WTC11 (cell line): Measurements from ENCODE around the gene TEX54. TPM values are rescaled to one million over a fixed set of nuclear protein-coding genes. Genes with fewer than 3 reads are reported as not detected.

Source experiments
- ATAC-seq: fragments of 200-7000 bp; cut with Tn5 transposase; 2 replicates; pipeline ENCODE4 v1.10.0; 2021; ENCODE audit warnings: mild to moderate bottlenecking, moderate library complexity
- CTCF ChIA-PET: fragments of 300-600 bp; sonication (Branson Sonifier 250); formaldehyde crosslinking; loops from one replicate; lab custom pipeline; 2021; ENCODE audit warnings: antibody characterized with exemption; lab: Charles Lee
- POLR2A ChIA-PET: fragments of 350-600 bp; sonication (Branson Sonifier 250); formaldehyde crosslinking; loops from one replicate; lab custom pipeline; 2021; ENCODE audit warnings: antibody characterized with exemption; lab: Charles Lee
- DNase-seq: peaks from one replicate; pipeline ENCODE4 v3.0.0; 2021; ENCODE audit warnings: low spot score
- H3K27ac Mint-ChIP-seq: 2 replicates; pipeline ENCODE4 v1.8.0; 2021; ENCODE audit warnings: mixed read lengths
- H3K27me3 Mint-ChIP-seq: 2 replicates; pipeline ENCODE4 v1.8.0; 2021; ENCODE audit warnings: low read depth, mild to moderate bottlenecking, moderate library complexity, mixed read lengths
- H3K36me3 Mint-ChIP-seq: 2 replicates; pipeline ENCODE4 v1.8.0; 2021; ENCODE audit warnings: mixed read lengths
- H3K4me1 Mint-ChIP-seq: 2 replicates; pipeline ENCODE4 v1.8.0; 2022; ENCODE audit warnings: mixed read lengths
- H3K4me3 Mint-ChIP-seq: 2 replicates; pipeline ENCODE4 v1.8.0; 2021; ENCODE audit warnings: mild to moderate bottlenecking, moderate library complexity, mixed read lengths
- H3K9me3 Mint-ChIP-seq: 2 replicates; pipeline ENCODE4 v1.8.0; 2021; ENCODE audit warnings: mixed read lengths
- ATF1 ChIP-seq: sonication (generic); formaldehyde crosslinking; IDR thresholded peaks from 2 replicates; pipeline ENCODE4 v1.8.1; 2023; ENCODE audit warnings: mild to moderate bottlenecking, moderate library complexity, missing genetic modification reagents
- GTF2I ChIP-seq: fragments of 250-450 bp; sonication (Bioruptor Pico); conservative IDR thresholded peaks from 2 replicates; pipeline ENCODE4 v1.4.0; 2021; ENCODE audit warnings: mild to moderate bottlenecking
- JAZF1 ChIP-seq: fragments of 250-450 bp; sonication (Bioruptor Pico); IDR thresholded peaks from 2 replicates; pipeline ENCODE4 v1.9.0; 2021; ENCODE audit warnings: moderate library complexity, mild to moderate bottlenecking, inconsistent platforms
- MXD4 ChIP-seq: fragments of 250-450 bp; sonication (Bioruptor Pico); IDR thresholded peaks from 2 replicates; pipeline ENCODE4 v1.8.0; 2021; ENCODE audit warnings: mild to moderate bottlenecking, moderate library complexity, borderline replicate concordance
- NR1H2 ChIP-seq: sonication (generic); formaldehyde crosslinking; IDR thresholded peaks from 2 replicates; pipeline ENCODE4 v1.9.0; 2021; ENCODE audit warnings: mild to moderate bottlenecking, moderate library complexity, missing genetic modification reagents
- OVOL2 ChIP-seq: fragments of 250-450 bp; sonication (Bioruptor Pico); IDR thresholded peaks from 2 replicates; pipeline ENCODE4 v1.9.0; 2021; ENCODE audit warnings: mild to moderate bottlenecking, borderline replicate concordance
- SMAD3 ChIP-seq: sonication (generic); formaldehyde crosslinking; IDR thresholded peaks from 2 replicates; pipeline ENCODE4 v1.8.0; 2022; ENCODE audit warnings: missing genetic modification reagents, mild to moderate bottlenecking, borderline replicate concordance
- ZNF232 ChIP-seq: sonication (generic); formaldehyde crosslinking; IDR thresholded peaks from 2 replicates; pipeline ENCODE4 v1.8.0; 2022; ENCODE audit warnings: mild to moderate bottlenecking, missing genetic modification reagents
- ZNF396 ChIP-seq: fragments of 250-450 bp; sonication (Bioruptor Pico); IDR thresholded peaks from 2 replicates; pipeline ENCODE4 v1.8.0; 2021; ENCODE audit warnings: mild to moderate bottlenecking, moderate library complexity, borderline replicate concordance
- total RNA-seq: library from RNA; stranded (reverse); gene quantifications from 3 replicates; pipeline ENCODE4 v1.2.3, GENCODE V29; 2021
- TF ChIP-seq, protein P1 (sequence below): sonication (generic); formaldehyde crosslinking; IDR thresholded peaks from 2 replicates; pipeline ENCODE4 v1.8.1; 2022; ENCODE audit warnings: mild to moderate bottlenecking, missing genetic modification reagents, moderate library complexity, borderline replicate concordance
- TF ChIP-seq, protein P2 (sequence below): fragments of 250-450 bp; sonication (Bioruptor Pico); IDR thresholded peaks from 2 replicates; pipeline ENCODE4 v1.9.0; 2021; ENCODE audit warnings: mild to moderate bottlenecking
- TF ChIP-seq, protein P3 (sequence below): sonication (generic); formaldehyde crosslinking; conservative IDR thresholded peaks from 2 replicates; pipeline ENCODE4 v1.8.1; 2022; ENCODE audit warnings: mild to moderate bottlenecking, missing genetic modification reagents
- TF ChIP-seq, protein P4 (sequence below): fragments of 250-450 bp; sonication (Bioruptor Pico); IDR thresholded peaks from 2 replicates; pipeline ENCODE4 v2.1.2; 2022; ENCODE audit warnings: mild to moderate bottlenecking, moderate library complexity
- TF ChIP-seq, protein P5 (sequence below): sonication (generic); formaldehyde crosslinking; IDR thresholded peaks from 2 replicates; pipeline ENCODE4 v1.8.1; 2022; ENCODE audit warnings: low read depth, mild to moderate bottlenecking, moderate library complexity, missing genetic modification reagents, borderline replicate concordance
- TF ChIP-seq, protein P6 (sequence below): sonication (generic); formaldehyde crosslinking; IDR thresholded peaks from 2 replicates; pipeline ENCODE4 v1.8.0; 2022; ENCODE audit warnings: mild to moderate bottlenecking, missing genetic modification reagents
- TF ChIP-seq, protein P7 (sequence below): sonication (generic); formaldehyde crosslinking; IDR thresholded peaks from 2 replicates; pipeline ENCODE4 v1.8.0; 2022; ENCODE audit warnings: mild to moderate bottlenecking, missing genetic modification reagents
- TF ChIP-seq, protein P8 (sequence below): sonication (generic); formaldehyde crosslinking; IDR thresholded peaks from 2 replicates; pipeline ENCODE4 v1.8.0; 2023; ENCODE audit warnings: missing genetic modification reagents, mild to moderate bottlenecking, borderline replicate concordance
- TF ChIP-seq, protein P9 (sequence below): fragments of 250-450 bp; sonication (Bioruptor Pico); IDR thresholded peaks from 2 replicates; pipeline ENCODE4 v1.9.0; 2021; ENCODE audit warnings: mild to moderate bottlenecking

TEX54 gene
- total RNA-seq, 1 experiment from 2014 or later, result not detected

DNA sequence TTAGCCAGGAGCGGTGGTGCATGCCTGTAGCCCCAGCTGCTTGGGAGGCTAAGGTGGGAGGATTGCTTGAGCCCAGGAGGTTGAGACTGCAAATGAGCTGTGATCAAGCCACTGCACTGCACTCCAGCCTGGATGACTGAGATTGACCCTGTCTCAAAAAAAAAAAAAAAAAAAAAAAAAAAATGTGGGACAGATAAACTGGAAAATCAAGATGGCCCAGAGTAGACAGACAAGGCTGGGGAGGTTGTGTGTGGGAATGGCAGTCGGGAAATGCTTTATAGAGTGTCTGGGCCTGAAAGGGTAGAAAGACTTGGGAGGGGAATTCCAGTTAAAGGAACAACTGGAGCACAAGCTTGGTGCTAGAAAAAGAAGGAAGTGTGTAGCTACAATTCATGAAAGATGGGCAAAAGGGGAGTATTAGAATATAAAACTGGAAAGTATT, 24.9 kb upstream of the TEX54 start (continued):
- TF ChIP-seq GTF2I (CRISPR knock-in tag) (no peak), SMAD3 (CRISPR knock-in tag) (no peak)
- TF ChIP-seq, protein P1, sequence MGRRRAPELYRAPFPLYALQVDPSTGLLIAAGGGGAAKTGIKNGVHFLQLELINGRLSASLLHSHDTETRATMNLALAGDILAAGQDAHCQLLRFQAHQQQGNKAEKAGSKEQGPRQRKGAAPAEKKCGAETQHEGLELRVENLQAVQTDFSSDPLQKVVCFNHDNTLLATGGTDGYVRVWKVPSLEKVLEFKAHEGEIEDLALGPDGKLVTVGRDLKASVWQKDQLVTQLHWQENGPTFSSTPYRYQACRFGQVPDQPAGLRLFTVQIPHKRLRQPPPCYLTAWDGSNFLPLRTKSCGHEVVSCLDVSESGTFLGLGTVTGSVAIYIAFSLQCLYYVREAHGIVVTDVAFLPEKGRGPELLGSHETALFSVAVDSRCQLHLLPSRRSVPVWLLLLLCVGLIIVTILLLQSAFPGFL (CRISPR knock-in tag), result no peak
- TF ChIP-seq, protein P2, sequence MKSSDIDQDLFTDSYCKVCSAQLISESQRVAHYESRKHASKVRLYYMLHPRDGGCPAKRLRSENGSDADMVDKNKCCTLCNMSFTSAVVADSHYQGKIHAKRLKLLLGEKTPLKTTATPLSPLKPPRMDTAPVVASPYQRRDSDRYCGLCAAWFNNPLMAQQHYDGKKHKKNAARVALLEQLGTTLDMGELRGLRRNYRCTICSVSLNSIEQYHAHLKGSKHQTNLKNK (CRISPR knock-in tag), result no peak

DNA sequence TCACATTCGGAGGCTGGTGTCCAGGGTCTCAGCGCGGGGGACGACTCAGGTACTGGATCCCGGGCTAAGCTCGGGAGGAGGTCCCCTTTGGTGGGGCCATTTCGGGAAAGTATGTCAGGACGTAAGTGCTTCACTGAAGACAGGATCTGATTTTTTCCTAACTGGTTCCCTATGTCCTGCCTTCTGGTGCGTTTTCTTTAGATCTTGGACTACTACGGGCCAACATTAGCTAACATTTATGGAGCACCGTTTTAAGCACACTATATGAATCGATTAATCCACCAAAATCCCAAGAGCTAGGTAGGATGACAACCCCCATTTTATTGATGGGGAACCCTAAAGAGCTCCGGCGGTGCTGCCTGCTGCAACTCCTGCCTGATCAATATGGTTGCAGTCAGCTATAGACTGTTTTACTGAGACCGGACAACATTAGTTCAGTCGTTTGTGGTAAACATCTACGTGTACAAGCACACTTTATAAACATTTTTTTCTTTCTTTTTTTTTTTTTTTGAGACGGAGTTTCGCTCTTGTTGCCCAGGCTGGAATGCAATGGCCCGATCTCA, 23.8 kb upstream of the TEX54 start:
- H3K36me3 Mint-ChIP-seq, result peaks cover 57% of the 10 kb centered on the region
- peak overlapping the region; percentile 99 for H3K4me3 Mint-ChIP-seq
- ChIA-PET CTCF (interaction anchor here (0.7 to 1.6 kb wide), 5 partner anchors 15 to 69 kb away, joined by 3 to 11 read pairs (median 4); partner anchors contain the start of genes STX5, TEX54 and TMEM179B), POLR2A (interaction anchor here (0.6 to 3.9 kb wide), 15 partner anchors 16 to 1384 kb away, joined by 3 to 69 read pairs (median 5); partner anchors contain the start of genes CSKMT, LBHD1, SLC3A2 and STX5)
- H3K27me3 Mint-ChIP-seq, result 0 out of 2 replicates have a peak, but pooled peaks cover 4% of the 10 kb centered on the region
- H3K4me1 Mint-ChIP-seq, result peaks cover 67% of the 10 kb centered on the region
- ATAC-seq, result no peak
- H3K27ac Mint-ChIP-seq, result peak overlapping the region; percentile 99
- H3K9me3 Mint-ChIP-seq, result no peaks in the 10 kb centered on the region
- no peak for DNase-seq
- TF ChIP-seq, protein P3, sequence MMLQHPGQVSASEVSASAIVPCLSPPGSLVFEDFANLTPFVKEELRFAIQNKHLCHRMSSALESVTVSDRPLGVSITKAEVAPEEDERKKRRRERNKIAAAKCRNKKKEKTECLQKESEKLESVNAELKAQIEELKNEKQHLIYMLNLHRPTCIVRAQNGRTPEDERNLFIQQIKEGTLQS, result no peak
- TF ChIP-seq, protein P4, sequence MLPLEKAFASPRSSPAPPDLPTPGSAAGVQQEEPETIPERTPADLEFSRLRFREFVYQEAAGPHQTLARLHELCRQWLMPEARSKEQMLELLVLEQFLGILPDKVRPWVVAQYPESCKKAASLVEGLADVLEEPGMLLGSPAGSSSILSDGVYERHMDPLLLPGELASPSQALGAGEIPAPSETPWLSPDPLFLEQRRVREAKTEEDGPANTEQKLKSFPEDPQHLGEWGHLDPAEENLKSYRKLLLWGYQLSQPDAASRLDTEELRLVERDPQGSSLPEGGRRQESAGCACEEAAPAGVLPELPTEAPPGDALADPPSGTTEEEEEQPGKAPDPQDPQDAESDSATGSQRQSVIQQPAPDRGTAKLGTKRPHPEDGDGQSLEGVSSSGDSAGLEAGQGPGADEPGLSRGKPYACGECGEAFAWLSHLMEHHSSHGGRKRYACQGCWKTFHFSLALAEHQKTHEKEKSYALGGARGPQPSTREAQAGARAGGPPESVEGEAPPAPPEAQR (CRISPR knock-in tag), result no peak
- no peak for TF ChIP-seq OVOL2 (CRISPR knock-in tag)
- TF ChIP-seq, protein P5, sequence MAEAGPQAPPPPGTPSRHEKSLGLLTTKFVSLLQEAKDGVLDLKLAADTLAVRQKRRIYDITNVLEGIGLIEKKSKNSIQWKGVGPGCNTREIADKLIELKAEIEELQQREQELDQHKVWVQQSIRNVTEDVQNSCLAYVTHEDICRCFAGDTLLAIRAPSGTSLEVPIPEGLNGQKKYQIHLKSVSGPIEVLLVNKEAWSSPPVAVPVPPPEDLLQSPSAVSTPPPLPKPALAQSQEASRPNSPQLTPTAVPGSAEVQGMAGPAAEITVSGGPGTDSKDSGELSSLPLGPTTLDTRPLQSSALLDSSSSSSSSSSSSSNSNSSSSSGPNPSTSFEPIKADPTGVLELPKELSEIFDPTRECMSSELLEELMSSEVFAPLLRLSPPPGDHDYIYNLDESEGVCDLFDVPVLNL (CRISPR knock-in tag), result no peak
- TF ChIP-seq, protein P6, sequence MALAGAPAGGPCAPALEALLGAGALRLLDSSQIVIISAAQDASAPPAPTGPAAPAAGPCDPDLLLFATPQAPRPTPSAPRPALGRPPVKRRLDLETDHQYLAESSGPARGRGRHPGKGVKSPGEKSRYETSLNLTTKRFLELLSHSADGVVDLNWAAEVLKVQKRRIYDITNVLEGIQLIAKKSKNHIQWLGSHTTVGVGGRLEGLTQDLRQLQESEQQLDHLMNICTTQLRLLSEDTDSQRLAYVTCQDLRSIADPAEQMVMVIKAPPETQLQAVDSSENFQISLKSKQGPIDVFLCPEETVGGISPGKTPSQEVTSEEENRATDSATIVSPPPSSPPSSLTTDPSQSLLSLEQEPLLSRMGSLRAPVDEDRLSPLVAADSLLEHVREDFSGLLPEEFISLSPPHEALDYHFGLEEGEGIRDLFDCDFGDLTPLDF (CRISPR knock-in tag), result peak; percentile 10; the same call in 1 of the 2 replicates
- TF ChIP-seq, protein P7, sequence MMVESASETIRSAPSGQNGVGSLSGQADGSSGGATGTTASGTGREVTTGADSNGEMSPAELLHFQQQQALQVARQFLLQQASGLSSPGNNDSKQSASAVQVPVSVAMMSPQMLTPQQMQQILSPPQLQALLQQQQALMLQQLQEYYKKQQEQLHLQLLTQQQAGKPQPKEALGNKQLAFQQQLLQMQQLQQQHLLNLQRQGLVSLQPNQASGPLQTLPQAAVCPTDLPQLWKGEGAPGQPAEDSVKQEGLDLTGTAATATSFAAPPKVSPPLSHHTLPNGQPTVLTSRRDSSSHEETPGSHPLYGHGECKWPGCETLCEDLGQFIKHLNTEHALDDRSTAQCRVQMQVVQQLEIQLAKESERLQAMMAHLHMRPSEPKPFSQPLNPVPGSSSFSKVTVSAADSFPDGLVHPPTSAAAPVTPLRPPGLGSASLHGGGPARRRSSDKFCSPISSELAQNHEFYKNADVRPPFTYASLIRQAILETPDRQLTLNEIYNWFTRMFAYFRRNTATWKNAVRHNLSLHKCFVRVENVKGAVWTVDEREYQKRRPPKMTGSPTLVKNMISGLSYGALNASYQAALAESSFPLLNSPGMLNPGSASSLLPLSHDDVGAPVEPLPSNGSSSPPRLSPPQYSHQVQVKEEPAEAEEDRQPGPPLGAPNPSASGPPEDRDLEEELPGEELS (CRISPR knock-in tag), result no peak
- 0 out of 2 replicates have a peak, but pooled peaks have one; percentile 3 for TF ChIP-seq ZNF232 (CRISPR knock-in tag)
- TF ChIP-seq ZNF396 (CRISPR knock-in tag), result no peak
- TF ChIP-seq NR1H2 (CRISPR knock-in tag), result no peak
- TF ChIP-seq JAZF1, result no peak
- no peak for TF ChIP-seq ATF1 (CRISPR knock-in tag)
- TF ChIP-seq, protein P8, sequence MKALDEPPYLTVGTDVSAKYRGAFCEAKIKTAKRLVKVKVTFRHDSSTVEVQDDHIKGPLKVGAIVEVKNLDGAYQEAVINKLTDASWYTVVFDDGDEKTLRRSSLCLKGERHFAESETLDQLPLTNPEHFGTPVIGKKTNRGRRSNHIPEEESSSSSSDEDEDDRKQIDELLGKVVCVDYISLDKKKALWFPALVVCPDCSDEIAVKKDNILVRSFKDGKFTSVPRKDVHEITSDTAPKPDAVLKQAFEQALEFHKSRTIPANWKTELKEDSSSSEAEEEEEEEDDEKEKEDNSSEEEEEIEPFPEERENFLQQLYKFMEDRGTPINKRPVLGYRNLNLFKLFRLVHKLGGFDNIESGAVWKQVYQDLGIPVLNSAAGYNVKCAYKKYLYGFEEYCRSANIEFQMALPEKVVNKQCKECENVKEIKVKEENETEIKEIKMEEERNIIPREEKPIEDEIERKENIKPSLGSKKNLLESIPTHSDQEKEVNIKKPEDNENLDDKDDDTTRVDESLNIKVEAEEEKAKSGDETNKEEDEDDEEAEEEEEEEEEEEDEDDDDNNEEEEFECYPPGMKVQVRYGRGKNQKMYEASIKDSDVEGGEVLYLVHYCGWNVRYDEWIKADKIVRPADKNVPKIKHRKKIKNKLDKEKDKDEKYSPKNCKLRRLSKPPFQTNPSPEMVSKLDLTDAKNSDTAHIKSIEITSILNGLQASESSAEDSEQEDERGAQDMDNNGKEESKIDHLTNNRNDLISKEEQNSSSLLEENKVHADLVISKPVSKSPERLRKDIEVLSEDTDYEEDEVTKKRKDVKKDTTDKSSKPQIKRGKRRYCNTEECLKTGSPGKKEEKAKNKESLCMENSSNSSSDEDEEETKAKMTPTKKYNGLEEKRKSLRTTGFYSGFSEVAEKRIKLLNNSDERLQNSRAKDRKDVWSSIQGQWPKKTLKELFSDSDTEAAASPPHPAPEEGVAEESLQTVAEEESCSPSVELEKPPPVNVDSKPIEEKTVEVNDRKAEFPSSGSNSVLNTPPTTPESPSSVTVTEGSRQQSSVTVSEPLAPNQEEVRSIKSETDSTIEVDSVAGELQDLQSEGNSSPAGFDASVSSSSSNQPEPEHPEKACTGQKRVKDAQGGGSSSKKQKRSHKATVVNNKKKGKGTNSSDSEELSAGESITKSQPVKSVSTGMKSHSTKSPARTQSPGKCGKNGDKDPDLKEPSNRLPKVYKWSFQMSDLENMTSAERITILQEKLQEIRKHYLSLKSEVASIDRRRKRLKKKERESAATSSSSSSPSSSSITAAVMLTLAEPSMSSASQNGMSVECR (CRISPR knock-in tag), result peak; percentile 68; the same call in 1 of the 2 replicates
- TF ChIP-seq MXD4 (CRISPR knock-in tag), result no peak
- TF ChIP-seq, protein P9, sequence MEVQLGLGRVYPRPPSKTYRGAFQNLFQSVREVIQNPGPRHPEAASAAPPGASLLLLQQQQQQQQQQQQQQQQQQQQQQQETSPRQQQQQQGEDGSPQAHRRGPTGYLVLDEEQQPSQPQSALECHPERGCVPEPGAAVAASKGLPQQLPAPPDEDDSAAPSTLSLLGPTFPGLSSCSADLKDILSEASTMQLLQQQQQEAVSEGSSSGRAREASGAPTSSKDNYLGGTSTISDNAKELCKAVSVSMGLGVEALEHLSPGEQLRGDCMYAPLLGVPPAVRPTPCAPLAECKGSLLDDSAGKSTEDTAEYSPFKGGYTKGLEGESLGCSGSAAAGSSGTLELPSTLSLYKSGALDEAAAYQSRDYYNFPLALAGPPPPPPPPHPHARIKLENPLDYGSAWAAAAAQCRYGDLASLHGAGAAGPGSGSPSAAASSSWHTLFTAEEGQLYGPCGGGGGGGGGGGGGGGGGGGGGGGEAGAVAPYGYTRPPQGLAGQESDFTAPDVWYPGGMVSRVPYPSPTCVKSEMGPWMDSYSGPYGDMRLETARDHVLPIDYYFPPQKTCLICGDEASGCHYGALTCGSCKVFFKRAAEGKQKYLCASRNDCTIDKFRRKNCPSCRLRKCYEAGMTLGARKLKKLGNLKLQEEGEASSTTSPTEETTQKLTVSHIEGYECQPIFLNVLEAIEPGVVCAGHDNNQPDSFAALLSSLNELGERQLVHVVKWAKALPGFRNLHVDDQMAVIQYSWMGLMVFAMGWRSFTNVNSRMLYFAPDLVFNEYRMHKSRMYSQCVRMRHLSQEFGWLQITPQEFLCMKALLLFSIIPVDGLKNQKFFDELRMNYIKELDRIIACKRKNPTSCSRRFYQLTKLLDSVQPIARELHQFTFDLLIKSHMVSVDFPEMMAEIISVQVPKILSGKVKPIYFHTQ, result no peak
